GM18498 (cell line): Measurements from ENCODE around the gene PI4K2B.
"Not testable (repeated sequence)": the region's sequence is repeated elsewhere in the genome, so short reads cannot be mapped to it uniquely, and the experiment has no call there.

Source experiments
- ATAC-seq: cut with Tn5 transposase; IDR thresholded peaks from one replicate; pipeline ENCODE4 v1.9.1; 2021; ENCODE audit warnings: mild to moderate bottlenecking, moderate library complexity; ENCODE audit not compliant: unreplicated experiment

PI4K2B gene

DNA sequence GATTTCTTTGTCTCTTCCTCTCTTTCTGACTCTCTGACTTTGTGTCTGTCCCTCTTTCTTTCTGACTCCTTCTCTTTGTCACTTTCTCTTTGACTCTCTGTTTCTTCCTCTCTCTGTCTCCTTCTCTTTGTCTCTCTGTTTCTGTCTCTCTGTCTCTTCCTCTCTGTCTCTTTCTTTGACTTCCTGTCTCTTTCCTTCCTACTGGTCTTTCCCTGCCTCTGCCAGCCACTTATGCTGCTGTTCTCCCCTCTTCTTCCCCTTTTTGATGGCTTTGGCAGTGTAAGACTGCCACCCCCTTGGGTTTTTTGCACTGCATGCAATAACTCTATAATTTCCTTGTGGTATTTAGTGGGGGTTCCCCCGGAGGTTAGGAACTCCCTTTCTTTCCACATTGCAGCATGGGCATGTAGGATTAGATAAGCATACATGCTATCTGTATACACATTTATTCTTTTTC lies 6.9 kb downstream of the PI4K2B start:
- ATAC-seq, result peak; percentile 55

DNA sequence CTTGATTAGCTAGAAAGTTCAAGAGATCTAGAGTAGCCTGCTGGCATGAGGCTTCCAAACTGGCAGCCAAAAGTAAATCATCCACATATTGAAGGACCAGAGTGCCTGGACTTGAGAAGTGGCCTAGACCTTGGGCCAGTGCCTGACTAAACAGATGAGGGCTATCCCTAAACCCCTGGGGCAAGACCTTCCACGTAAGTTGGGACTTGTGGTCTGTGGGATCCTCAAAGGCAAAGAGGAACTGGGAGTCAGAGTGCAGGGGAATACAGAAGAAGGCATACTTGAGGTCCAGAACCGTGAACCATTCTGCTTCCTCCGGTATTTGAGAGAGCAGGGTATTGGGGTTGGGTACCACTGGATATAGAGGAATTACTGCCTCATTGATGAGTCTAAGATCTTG lies 8.4 kb downstream of the PI4K2B start:
- ATAC-seq, result not testable (repeated sequence)

DNA sequence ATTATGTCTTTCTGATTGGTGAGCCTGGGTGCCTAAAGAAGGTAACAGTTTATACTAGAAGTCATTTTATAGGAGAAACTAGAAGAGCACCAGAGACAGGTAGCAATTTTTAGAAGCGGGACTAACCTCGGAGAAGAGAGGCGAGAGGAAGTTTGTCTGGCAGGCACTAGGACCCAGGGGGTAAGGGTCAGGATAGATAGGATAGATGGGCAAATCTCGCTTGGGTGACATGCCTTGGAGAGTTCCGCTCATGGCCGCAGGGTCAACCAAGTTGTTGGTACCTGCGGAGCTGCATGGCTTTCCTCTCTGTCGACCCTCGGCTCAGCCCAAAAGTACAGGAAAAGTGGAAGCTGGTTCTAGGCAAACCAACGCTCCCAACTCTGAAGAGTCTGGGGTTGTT lies 11.3 kb downstream of the PI4K2B start:
- no peak for ATAC-seq

DNA sequence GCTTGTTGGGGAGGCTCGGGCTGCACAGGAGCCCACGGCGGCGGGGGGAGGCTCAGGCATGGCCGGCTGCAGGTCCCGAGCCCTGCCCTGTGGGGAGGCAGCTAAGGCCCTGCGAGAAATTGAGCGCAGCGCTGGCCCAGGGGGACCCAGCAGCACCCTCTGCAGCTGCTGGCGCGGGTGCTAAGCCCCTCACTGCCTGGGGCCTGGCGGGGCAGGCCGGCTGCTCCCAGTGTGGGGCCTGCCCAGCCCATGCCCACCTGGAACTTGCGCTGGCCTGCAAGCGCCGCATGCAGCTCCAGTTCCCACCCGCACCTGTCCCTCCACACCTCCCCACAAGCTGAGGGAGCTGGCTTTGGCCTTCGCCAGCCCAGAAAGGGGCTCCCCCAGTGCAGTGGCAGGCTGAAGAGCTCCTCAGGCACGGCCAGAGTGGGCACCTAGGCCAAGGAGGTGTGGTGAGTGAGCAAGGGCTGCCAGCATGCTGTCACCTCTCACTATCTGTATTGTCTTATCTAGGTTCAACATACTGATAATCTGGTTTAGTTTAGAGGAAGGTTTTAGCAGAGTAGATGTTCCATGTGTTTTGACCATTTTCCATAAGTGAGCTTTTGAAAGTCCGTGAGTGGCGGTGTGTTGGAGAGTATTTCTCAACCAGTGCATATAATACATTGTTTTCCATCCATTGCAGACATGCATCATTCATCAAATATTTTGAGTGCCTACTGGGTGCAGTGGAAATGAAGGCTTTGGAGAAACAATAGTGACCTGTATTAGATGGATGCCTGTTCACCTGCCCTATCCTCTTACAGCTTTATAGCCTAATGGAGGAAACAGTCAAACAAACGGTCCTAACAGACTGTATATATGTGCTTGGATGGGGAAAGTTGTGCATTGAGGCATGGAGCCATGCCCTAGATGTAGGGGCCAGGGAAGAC lies 13.1 kb downstream of the PI4K2B start:
- ATAC-seq, result no peak

DNA sequence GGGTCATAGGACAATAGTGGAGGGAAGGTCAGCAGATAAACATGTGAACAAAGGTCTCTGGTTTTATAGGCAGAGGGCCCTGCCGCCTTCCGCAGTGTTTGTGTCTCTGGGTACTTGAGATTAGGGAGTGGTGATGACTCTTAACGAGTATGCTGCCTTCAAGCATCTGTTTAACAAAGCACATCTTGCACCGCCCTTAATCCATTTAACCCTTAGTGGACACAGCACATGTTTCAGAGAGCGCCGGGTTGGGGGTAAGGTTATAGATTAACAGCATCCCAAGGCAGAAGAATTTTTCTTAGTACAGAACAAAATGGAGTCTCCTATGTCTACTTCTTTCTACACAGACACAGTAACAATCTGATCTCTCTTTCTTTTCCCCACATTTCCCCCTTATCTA lies 15.0 kb downstream of the PI4K2B start:
- not testable (repeated sequence) for ATAC-seq

DNA sequence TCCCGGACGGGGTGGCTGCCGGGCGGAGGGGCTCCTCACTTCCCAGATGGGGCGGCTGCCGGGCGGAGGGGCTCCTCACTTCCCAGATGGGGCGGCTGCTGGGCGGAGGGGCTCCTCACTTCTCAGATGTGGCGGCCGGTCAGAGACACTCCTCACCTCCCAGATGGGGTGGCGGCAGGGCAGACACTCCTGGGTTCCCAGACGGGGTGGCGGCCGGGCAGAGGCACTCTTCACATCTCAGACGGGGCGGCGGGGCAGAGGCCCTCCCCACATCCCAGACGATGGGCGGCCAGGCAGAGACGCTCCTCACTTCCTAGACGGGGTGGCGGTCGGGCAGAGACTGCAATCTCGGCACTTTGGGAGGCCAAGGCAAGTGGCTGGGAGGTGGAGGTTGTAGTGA lies 15.7 kb downstream of the PI4K2B start:
- not testable (repeated sequence) for ATAC-seq

DNA sequence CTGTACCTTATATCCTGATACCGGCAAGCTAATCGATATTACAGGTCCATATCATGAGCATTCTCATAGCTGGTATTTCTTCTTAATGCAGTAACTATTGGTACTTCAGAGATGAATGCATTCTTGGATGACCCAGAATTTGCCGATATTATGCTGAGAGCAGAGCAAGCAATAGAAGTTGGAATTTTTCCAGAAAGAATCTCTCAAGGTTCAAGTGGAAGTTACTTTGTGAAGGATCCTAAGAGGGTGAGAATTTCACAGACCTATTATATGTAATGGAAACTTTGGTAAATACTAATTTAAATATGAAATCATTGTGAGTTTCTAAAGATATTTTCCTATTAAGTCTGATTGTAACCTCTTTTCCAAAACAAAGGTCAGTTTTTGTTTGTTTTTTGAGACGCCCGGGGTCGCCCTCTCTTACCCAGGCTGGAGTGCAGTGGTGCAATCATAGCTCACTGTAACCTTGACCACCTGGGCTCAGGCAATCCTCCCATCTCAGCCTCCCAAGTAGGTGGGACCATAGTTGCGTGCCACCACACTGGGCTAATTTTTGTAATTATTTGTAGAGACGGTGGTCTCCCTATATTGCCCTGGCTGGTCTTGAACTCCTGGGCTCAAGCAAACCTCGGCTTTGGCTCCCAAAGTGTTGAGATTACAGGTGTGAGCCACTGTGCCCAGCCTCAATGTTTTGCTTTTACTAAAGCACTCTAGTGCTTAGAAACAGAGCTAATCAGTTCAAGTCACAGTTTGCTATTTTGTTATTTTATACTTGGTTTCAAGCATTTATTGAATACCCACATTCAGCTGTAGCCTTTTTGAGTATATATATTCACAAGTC lies 18.6 kb downstream of the PI4K2B start:
- ATAC-seq, result no peak

DNA sequence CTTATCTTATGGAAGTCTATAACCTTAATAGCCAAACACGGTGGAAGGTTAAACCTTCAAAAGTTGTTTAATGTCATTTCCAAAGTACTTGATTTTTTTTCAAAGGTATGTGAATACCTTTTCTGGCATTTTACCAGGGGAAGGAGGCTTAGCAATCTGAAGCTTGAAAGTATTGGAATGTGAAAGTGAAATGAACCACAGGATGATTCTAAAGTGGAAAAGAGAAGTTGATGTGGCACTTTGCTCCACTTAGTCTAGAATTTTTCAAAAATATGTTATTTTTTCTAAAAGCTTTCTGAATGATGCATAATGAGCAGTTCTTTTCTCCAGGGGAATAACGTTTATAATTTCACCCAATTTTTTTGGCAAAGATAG lies 19.2 kb downstream of the PI4K2B start:
- ATAC-seq, result no peak

DNA sequence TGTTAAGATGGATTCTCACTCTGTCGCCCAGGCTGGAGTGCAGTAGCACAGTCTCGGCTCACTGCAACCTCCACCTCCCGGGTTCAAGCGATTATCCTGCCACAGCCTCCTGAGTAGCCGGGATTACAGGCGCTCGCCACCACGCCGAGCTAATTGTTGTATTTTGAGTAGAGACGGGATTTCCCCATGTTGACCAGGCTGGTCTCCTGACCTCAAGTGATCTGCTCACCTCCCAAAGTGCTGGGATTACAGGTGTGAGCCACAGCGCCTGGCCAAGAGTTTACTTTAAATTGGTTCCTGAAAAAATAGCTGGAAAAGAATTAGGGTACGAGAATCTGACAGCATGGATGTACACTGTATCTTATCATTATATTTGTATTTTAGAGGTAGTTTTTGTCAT lies 20.0 kb downstream of the PI4K2B start:
- ATAC-seq, result not testable (repeated sequence)

DNA sequence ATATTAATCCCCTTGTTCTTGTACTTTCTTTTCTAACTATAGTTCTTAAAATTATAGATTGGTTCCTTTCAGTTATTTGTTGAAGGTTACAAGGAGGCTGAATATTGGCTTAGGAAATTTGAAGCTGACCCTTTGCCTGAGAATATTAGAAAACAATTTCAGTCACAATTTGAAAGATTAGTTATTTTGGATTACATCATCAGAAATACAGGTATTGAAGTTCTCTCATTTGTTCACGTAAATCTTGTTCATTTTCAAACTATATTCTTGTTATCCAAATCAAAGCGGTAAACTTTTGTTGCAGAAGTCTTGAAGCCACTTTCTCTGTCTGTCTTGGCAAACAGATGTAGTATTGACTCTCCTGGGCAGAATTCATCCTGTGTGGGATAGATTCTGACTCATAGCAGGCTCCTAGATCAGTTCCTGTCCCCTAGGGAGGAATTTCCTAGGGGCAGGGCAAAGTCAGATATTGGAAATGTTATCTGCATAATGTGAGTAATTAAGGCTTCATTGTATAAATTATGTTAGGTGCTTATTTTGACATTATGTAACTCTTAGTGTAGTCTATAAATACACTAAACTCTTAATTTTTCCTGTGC lies 25.2 kb downstream of the PI4K2B start:
- no peak for ATAC-seq

DNA sequence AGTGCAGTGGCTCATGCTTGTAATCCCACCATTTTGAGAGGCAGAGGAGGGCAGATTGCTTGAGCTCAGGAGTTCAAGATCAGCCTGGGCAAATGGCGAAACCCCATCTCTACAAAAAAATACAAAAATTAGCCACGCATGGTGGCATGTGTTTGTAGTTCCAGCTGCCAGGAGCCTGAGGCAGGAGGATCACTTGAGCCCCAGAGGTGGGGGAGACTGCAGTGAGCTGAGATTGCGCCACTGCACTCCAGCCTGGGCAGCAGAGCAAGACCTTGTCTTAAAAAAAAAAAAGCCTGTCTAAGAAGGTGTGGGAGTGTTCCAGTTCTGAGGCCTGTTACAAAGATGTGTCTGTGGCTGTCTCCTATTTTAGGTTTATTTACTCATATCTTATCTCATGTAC lies 38.0 kb downstream of the PI4K2B start:
- no peak for ATAC-seq

DNA sequence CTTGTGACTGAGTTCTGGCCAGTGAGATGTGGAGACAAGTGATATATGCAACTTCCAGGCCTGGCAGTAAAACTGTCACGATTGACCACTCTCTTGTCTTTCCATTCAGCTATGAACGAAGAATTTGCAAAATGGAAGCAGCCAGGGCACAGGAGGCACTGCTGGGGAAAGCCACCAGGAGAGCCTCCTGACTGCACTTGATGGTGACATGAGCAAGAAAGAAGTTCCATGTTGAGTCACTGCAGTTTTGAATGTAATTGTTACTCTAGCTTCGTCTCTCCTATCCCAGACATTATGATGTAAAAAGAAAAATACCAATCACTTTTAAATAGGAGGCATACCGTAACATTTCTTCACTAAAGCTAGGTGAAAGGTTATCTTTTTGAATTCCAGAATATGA lies 46.4 kb downstream of the PI4K2B start:
- no peak for ATAC-seq

DNA sequence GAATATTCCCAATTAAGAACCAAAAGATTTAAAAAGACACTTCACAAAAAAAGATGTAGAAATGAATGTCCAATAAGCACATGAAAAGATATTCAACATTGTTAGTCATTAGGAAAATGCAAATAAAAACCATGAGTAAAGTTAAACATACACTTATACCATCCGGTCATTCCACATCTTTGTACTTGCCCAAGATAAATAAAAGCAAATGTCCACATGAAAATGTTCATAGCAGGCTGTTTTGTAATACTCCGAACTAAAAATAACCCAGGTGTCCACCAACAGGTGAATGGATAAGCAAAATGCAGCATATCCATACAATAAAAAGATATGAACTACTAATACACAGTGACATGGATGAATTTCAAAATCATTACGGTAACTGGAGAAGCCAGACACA lies 50.1 kb downstream of the PI4K2B start:
- no peak for ATAC-seq

DNA sequence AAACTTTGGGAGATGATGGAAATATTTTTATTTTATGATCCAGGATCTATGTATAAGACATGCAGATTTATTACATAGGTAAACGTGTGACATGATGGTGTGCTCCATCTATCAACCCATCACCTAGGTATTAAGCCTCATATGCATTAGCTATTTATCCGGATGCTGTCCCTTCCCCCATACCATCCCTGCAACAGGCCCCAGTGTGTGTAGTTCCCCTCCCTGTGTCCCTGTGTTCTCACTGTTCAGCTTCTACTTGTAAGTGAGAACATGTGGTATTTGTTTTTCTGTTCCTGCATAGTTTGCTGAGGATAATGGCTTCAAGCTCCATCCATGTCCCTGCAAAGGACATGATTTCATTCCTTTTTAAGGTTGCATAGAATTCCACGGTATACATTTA lies 50.6 kb downstream of the PI4K2B start:
- ATAC-seq, result no peak

DNA sequence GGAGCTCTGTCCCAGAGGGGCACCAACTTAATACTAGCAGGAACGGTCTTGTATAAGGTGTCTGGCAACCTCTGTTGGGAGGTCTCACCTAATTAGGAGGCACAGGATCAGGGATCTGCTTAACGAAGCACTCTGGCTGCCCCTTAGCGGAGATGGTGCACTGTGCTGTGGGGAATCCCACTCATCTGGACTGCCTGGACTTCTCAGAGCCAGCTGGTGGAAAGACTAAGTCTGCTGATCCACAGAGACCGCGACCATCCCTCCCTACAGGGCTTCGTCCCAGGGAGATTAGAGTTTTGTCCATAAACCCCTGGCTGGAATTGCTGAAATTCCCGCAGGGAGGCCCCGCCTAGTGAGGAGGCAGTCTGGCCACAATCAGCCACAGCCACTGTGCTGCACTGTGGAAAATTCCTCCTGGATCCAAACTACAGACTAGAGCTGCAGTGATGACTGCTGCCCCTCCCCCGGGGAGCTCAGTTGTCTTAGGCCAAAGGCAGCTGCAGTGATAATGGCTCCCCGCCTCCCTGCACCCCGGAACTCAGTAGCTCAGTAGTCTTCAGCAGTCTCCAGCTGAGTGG lies 56.7 kb downstream of the PI4K2B start:
- ATAC-seq, result no peak

DNA sequence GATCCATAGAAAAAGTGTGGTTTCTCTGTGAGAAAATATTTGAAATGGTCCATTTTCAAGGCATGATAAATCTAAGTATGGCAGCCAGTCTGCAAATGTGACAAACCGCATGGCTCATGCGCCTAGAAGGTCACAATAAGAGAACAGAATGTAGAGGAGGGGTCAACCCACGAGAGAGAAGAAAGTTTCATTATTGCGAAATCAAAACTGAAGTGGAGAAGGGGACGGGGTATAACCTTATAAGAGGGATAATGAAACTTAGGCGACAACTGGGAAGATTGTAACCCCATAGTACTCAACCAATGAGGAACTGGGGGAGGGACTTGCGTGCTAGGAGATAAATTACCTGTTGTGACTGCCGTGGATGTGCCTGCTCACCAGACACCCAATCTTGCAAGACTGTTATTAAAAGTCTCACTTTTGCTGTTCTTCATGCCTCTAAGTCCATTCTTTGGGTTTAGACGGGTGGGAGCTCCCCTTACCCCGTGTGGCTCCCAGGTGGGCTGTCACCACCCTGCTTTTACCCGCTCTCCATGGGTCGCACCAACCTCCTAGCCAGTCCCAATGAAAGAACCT lies 57.4 kb downstream of the PI4K2B start:
- no peak for ATAC-seq

DNA sequence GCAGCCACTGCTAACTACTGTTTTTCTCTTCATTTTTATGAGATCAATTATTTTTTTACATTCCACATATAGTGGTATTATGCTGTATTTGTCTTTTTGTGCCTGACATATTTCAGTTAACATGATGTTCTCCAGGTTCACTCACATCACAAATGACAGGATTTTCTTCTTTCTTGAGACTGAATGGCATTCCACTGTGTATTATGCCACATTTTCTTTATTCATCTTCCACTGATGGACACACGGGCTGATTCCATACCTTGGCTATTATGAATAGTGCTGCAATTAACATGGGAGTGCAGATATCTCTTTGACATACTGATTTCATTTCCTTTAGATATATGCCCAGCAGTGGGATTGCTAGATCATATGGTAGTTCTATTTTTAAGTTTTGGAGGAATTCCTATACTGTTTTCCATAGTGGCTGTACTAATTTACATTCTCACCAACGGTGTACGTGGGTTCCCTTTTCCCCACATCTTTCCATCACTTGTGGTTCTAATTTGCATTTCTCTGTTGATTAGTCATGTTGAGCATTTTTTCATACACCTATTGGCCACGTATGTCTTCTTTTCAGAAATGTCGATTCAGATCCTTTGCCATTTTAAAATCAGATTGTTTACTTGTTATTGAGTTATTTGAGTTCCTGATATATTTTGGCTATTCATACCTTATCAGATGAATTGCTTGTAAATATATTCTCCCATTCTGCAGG lies 63.9 kb downstream of the PI4K2B start:
- ATAC-seq, result no peak

DNA sequence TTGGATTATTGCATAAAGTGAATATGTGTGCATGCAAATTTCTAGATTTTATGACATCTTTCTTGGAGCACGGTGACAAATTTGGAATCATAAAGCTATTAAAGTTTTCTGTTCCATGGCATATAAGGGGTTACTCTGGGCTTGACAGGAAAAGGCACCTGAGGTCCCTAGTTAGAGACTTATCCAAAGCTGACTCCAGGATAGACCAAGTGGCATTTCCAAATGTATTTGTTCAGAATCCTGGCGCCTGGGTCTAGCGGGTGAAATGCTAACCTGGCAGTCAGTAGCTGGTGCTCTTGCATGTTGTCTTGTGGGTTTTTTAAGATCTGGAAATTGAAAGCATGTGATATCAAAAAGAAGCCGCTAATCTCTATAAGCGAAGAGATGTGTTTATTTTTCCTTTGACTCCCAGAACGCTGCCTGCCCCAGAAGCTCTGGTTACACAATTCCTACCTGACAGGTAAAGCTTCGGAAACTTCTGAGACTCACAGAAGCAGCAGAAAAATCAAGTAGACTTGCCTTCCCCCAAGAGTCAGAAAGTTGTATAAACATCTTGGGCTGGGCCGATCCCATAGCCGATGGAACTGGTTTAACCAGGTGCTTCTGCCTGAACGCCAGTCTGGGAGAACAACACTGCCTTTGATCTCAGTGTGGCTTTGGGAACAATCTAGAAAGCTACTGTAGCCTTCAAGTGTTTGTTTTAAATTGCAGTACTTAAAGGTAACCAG lies 65.8 kb downstream of the PI4K2B start:
- no peak for ATAC-seq

DNA sequence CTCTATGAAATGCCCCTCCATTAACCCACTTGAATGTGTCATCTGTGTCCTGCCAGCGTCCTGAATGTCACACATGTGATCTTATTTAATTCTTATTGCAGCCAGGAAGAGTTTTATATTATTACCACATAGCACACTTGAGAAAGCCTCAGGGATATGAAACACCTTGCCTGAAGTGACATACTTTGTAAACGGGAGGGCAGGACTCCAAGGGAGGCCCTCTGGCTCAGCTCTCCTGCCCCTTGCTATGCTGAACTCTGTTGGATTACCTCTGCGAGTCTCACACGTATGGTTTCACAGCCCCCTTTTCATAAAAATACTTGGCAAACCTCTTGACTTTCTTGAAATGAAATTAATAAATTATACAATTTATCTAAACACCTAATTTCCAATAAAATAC lies 67.6 kb downstream of the PI4K2B start:
- ATAC-seq, result no peak

DNA sequence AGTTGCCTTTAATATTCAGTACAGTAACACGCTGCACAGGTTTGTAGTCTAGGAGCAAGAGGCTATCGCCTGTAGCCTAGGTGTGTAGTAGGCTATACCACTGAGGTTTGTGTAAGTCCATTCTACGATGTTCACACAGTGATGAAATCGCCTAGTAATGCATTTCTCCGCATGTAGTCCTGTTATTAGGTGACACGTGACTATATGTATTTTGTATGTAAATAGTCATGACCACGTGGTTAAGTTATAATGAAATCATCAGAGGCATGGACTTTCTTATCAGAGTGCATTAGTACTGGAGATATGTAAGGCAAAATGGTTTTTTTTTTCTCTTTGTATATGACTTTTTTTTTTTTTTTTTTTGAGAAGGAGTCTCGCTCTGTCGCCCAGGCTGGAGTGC lies 68.8 kb downstream of the PI4K2B start:
- ATAC-seq, result no peak
